ENCODE results near the gene REG1A. TPM values are rescaled to one million over a fixed set of nuclear protein-coding genes. Genes with fewer than 3 reads are reported as not detected.

The REG1A gene
- total RNA-seq, 1 donor from 2014 or later: not detected

- Mint-ChIP-seq H3K4me1 (no peaks in the 10 kb centered on the region), H3K9me3 (peaks cover 3% of the 10 kb centered on the region), H3K27ac (ENCODE audit: unreplicated experiment) (no peak overlapping the region), H3K4me3 (no peak overlapping the region), H3K27me3 (ENCODE audit: low read depth) (no peaks in the 10 kb centered on the region), H3K36me3 (ENCODE audit: low read depth) (no peaks in the 10 kb centered on the region)
- TF ChIP-seq, protein P1, sequence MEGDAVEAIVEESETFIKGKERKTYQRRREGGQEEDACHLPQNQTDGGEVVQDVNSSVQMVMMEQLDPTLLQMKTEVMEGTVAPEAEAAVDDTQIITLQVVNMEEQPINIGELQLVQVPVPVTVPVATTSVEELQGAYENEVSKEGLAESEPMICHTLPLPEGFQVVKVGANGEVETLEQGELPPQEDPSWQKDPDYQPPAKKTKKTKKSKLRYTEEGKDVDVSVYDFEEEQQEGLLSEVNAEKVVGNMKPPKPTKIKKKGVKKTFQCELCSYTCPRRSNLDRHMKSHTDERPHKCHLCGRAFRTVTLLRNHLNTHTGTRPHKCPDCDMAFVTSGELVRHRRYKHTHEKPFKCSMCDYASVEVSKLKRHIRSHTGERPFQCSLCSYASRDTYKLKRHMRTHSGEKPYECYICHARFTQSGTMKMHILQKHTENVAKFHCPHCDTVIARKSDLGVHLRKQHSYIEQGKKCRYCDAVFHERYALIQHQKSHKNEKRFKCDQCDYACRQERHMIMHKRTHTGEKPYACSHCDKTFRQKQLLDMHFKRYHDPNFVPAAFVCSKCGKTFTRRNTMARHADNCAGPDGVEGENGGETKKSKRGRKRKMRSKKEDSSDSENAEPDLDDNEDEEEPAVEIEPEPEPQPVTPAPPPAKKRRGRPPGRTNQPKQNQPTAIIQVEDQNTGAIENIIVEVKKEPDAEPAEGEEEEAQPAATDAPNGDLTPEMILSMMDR (conservative IDR thresholded peaks at IDR 0.05): no peak
- DNase-seq (ENCODE audit: low read depth, low spot score): no peak
These were observed 42.5 kb downstream of the REG1A start for GRCh38 chr2:79162801-79163200.

DNA sequence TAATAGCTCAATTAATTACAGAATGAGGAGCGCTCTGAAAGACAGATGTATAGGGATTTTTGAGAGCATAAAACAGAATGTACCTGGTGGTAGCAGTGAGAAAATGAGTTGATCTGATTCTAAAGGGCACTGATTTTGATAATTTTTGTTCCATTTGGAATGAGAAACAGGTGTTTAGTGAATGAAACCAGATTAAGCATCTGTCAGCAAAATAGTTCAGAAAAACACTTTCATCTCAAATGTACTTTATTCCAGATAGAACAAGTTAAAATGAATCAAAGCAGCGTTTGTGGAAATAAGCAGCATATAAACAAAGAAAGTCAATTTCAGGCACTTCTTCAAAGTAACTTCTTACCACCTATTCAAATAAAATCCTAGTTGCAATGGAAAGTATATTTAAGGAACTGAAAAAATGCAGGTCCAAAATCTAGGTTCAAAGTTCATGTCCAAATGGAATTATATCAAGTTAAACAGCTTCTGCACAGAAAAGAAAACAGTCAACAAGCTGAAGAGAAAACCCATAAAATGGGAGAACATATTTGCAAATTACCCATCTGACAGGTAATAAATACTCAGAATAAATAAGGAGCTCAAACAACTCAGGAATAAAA, 51.2 kb downstream of the REG1A start:
- Mint-ChIP-seq H3K27me3 (ENCODE audit: low read depth) (no peaks in the 10 kb centered on the region), H3K36me3 (ENCODE audit: low read depth) (no peaks in the 10 kb centered on the region)
- TF ChIP-seq, protein P1 (conservative IDR thresholded peaks at IDR 0.05): no peak

More for the DNA sequence above, 51.2 kb downstream of the REG1A start:
- H3K4me1 Mint-ChIP-seq: no peaks in the 10 kb centered on the region
- no peak overlapping the region for H3K27ac Mint-ChIP-seq (ENCODE audit: unreplicated experiment)
- peaks cover 11% of the 10 kb centered on the region for H3K9me3 Mint-ChIP-seq
- no peak for DNase-seq (ENCODE audit: low read depth, low spot score)
- no peak overlapping the region for H3K4me3 Mint-ChIP-seq

Other genes with a start within 250 kb of the REG1A start
- not detected in 2 replicates for gene REG3G, start 94.8 kb upstream of the REG1A start, total RNA-seq
- not detected in 2 replicates for gene REG1B, start 32.5 kb upstream of the REG1A start, total RNA-seq
- gene REG3A, start 39.3 kb downstream of the REG1A start, total RNA-seq: not detected in 2 replicates